Activated naive CD4-positive, alpha-beta T cell treated with anti-CD3 and anti-CD28 coated beads, Interleukin-2, amount 50 U/mL, for 16 hours (primary cell): ENCODE results near the gene GAA.
"Not testable (repeated sequence)": the region's sequence is repeated elsewhere in the genome, so short reads cannot be mapped to it uniquely, and the experiment has no call there.

ENCODE experiments used
- DNase-seq: peaks from one replicate; pipeline ENCODE4 v3.0.0-alpha.2; 2020

GAA gene

DNA sequence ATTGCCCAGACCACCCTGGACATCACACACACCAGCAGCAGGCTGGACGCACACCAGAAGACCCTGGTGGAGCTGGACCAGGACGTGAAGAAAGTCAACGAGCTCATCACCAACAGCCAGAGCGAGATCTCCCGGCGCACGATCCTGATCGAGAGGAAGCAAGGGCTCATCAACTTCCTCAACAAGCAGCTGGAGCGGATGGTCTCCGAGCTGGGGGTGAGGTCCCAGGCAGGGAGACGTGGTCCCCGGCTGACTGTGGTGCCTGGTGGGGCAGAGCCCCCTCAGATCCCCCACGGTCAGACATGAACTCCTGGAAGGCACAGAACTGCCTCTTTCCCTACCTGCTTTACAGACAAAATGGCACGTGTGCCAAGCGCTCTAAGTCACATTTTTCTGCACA is 16.6 kb upstream of the GAA start:
- DNase-seq = no peak

GRCh38 chr17:80086081-80086480 is 15.3 kb upstream of the GAA start:
- no peak for DNase-seq

GRCh38 chr17:80086616-80087015 is 14.8 kb upstream of the GAA start:
- DNase-seq = no peak

DNA sequence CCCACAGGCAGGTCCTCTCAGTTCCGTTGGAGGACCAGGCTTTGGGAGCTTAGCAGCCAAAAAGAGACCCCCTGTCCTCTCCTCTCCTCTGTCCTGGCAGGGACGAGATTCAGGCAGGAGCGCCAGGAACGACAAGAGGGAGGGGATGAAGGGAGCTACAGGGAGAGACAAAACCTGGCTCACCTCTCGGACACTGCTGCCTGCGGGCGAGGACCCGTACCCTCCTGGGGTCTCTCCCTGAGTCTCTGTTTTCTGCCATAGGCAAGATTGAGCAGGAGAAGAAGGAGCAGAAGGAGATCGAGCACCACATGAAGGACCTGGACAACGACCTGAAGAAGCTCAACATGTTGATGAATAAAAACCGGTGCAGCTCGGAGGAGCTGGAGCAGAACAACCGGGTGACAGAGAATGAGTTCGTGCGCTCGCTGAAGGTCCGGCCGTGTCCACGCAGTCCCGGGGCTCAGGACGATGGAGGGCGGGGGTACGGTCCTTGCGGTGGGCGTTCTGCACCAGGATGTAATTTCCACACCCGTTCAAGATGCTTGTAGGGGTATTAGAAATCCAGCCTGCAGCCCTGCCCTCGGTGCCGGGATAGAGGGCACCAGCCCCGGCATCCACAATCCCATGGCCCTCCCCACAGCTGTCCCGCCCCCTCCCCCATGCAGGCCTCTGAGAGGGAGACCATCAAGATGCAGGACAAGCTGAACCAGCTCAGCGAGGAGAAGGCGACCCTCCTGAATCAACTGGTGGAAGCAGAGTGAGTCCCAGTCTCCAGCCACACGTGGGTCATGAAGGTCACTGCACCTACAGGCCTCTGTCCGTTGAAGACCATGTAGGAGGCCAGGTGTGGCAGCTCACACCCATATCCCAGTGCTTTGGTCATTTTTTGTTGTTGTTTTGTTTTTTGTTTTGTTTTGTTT is 13.8 kb upstream of the GAA start:
- no peak for DNase-seq

DNA sequence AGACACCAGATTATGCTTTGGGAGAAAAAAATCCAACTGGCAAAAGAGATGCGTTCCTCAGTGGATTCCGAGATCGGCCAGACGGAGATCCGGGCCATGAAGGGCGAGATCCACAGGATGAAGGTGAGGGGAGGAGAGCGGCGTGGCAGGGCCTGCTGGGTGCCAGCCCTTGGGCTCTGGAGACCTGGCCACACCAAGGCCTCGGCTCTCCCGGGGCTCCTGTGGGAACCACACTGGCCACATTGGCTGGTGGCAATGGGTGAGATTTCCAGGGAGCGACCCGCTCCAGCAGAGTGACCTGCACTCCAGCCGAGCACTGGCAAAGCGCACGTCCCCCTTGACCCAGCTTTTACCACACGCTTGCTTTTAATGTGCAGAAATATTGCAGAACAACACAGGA is 11.6 kb upstream of the GAA start:
- DNase-seq = no peak

GRCh38 chr17:80090164-80090563 is 11.2 kb upstream of the GAA start:
- DNase-seq = not testable (repeated sequence)

DNA sequence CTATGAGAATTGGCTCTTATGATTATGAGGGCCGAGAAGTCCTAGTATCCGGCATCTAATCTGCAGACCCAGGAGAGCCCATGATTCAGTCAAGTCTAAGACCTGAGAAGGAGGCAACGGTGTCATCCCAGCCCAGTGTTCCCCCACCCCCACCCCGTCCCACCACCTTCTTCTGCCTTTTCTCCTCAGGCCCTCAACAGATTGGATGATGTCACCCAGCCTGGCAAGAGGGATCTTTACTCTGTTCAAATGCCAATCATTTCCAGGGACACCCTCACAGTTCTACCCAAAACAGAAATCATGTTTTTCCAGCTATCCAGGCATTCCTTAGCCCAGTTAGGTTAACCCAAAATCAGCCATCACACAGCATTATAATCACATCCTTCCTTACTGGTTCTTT is 10.0 kb upstream of the GAA start:
- DNase-seq = no peak

DNA sequence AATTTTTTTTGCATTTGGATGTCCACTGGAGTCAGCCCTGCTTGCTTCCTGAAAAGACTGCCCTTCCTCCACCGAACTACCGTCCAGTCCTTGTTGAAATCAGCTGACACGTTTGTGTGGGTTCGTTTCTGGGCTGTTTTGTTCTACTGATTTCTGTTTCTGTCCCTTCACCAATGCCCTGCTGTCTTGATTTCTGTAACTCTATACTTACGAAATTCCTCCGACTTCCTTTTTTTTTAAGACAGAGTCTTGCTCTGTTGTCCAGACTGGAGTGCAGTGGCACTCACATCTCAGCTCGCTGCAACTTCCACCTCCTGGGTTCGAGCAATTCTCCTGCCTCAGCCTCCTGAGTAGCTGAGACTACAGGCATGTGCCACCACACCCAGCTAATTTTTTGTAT is 8.4 kb upstream of the GAA start:
- DNase-seq = no peak

DNA sequence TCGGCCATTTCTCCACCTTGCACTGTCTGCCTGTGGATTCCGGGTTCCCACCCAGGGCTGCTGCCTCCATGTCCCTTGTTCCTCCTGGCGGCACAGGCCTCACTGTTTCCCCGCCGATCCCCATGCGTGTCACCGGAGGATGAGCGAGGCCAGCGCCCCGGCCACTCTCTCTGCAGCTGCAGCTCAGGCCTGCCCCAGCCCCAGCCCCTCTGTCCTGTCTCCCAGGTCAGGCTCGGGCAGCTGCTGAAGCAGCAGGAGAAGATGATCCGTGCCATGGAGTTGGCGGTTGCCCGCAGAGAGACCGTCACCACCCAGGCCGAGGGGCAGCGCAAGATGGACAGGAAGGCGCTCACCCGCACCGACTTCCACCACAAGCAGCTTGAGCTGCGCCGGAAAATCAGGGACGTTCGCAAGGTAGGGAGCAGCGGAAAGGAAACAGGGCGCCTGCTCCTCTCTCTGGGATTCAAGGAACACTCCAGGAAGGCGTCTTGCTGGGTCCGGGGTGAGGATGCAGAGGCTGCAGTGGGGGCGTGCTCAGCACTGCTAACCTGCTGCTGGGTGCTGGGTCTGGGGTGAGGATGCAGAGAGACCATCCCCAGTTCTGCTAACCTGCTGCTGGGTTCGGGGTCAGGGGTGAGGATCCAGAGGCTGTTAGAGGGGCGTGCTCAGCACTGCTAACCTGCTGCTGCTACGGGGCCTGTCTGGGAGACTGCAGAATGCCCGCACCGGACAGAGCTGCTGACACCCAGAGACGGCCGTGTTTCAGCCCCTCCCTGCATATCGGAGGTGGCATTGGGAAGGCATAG is 6.1 kb upstream of the GAA start:
- DNase-seq = no peak

DNA sequence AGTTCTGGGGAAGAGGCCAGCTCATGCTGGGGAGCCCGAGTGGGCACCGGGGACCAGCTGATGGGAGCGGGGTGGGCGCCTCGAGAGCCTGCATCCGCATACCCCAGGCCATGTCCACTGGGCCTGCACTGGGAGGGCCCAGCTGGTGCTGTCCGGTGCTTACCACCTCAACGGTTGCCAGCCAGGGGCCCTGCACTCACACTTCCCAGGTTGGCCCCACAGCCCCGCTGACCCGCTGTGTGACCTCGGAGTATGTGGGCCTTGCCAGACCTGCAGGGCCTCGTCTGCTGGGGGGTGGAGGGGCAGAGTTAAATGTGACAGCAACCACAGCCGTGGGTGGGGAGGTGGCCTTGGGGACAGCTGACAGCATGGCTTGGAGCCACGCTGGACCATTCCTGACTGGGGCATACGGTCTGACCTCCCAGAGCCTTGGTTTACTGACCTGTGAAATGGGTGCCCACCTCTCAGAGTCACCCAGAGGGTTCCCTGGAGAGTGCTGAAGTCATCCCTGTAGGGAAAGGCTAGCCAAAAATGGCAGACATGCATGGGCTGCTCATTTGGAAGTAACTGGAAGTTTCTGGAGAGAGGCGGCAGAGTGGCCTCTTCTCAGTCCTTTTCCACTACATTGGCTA is 5.4 kb upstream of the GAA start:
- DNase-seq = no peak

GRCh38 chr17:80096561-80097021 is 4.8 kb upstream of the GAA start:
- DNase-seq = no peak

GRCh38 chr17:80097127-80097621 is 4.2 kb upstream of the GAA start:
- DNase-seq = no peak

GRCh38 chr17:80097844-80098691 is 3.3 kb upstream of the GAA start:
- no peak for DNase-seq

DNA sequence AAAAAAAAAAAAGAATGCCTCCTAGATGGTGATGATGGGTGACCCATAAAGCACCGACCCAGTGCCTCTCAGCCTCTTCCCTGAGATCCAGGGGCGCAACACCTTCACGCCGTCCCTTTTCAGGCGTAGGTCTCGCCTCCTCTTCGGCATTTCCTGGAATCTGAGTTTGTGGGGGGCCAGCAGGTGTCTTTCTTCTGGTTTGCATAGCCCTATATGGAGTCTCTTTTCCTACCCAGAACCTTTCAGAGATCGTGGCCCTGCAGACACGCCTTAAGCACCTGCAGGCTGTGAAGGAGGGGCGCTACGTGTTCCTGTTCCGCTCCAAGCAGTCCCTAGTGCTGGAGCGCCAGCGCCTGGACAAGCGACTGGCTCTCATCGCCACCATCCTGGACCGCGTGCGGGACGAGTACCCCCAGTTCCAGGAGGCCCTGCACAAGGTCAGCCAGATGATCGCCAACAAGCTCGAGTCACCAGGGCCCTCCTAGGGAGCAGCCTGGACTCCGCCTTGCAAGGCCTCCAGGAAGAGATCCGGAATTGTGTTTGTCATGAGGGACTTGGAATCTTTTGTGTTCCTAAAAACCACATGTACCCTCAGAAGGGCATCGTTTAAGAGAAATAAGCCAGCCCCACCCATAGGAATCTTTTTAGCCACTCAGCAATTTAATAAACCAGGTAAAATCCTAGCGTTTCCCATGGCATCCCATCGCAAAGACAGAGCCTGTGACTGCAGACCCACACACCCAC is 1.9 kb upstream of the GAA start:
- DNase-seq = no peak

DNA sequence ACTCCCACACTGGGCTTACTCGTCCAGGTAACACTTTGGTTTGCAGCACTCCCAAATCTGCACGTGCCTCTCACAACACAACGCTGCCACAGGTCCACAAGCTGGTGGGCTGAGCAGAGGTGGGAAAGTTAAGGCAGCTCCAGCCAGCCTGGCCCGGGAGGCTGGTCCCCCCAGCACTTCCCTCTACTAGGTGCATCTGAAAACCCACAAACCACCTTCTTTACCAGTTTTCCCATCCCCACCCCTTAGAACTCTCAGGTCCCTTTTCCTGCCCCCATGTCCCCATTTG is 1.4 kb upstream of the GAA start:
- DNase-seq = no peak

DNA sequence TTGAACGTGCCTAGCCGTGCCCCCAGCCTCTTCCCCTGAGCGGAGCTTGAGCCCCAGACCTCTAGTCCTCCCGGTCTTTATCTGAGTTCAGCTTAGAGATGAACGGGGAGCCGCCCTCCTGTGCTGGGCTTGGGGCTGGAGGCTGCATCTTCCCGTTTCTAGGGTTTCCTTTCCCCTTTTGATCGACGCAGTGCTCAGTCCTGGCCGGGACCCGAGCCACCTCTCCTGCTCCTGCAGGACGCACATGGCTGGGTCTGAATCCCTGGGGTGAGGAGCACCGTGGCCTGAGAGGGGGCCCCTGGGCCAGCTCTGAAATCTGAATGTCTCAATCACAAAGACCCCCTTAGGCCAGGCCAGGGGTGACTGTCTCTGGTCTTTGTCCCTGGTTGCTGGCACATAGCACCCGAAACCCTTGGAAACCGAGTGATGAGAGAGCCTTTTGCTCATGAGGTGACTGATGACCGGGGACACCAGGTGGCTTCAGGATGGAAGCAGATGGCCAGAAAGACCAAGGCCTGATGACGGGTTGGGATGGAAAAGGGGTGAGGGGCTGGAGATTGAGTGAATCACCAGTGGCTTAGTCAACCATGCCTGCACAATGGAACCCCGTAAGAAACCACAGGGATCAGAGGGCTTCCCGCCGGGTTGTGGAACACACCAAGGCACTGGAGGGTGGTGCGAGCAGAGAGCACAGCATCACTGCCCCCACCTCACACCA is 724 bp downstream of the GAA start:
- DNase-seq = peak; percentile 25

GRCh38 chr17:80102664-80103448 is 1.5 kb downstream of the GAA start:
- no peak for DNase-seq

GRCh38 chr17:80103449-80104085 is 2.2 kb downstream of the GAA start:
- DNase-seq = no peak

DNA sequence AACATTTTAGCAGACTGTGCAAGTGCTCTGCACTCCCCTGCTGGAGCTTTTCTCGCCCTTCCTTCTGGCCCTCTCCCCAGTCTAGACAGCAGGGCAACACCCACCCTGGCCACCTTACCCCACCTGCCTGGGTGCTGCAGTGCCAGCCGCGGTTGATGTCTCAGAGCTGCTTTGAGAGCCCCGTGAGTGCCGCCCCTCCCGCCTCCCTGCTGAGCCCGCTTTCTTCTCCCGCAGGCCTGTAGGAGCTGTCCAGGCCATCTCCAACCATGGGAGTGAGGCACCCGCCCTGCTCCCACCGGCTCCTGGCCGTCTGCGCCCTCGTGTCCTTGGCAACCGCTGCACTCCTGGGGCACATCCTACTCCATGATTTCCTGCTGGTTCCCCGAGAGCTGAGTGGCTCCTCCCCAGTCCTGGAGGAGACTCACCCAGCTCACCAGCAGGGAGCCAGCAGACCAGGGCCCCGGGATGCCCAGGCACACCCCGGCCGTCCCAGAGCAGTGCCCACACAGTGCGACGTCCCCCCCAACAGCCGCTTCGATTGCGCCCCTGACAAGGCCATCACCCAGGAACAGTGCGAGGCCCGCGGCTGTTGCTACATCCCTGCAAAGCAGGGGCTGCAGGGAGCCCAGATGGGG is 3.1 kb downstream of the GAA start:
- no peak for DNase-seq
